ENCODE results near the gene HOXC10. TPM values are rescaled to one million over a fixed set of nuclear protein-coding genes. Genes with fewer than 3 reads are reported as not detected.

HOXC10 gene
- total RNA-seq, 4 donors from 2014 or later = 1.0 TPM; not detected in 3

DNA sequence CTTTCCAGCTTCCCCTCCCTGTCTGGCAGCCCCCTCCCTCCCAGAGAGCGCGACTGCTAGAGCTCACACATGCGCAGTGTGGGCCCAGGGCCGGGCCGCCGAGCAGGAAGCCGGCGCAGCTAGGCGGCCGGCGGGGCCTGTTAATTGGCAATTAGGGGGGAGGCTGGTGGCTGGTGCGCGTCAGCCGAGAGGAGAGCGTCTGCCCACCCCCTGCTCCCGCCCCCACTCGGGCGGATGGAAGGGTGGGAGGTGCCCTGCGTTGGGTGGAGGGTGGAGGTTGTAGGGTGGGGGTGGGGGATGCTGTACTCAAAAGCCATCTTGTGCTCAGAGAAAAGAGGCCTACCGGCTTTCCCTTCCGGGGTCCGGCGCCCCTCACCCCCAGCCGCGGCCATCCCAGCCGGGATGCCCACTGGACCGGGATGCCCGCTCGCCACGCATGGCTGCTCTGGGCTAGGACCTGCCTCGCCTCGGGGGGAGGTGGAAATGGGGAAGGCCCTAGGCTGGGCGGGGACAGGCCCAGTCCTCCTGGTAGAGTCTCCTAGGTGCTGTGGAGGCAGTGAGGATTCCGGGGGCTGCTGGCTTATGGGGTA, 33.0 kb downstream of the HOXC10 start:
- H3K27me3 ChIP-seq = peaks cover 0 to 15% of the 10 kb centered on the region in 2 donors
- H3K4me1 ChIP-seq = peaks cover 0 to 18% (median 5%) of the 10 kb centered on the region in 4 donors
- H3K27ac ChIP-seq = peak overlapping the region; percentile 76 to 94 (median 82)
- H3K36me3 ChIP-seq = no peaks in the 10 kb centered on the region
- no peaks in the 10 kb centered on the region for H3K9me3 ChIP-seq
- TF ChIP-seq, protein P1, sequence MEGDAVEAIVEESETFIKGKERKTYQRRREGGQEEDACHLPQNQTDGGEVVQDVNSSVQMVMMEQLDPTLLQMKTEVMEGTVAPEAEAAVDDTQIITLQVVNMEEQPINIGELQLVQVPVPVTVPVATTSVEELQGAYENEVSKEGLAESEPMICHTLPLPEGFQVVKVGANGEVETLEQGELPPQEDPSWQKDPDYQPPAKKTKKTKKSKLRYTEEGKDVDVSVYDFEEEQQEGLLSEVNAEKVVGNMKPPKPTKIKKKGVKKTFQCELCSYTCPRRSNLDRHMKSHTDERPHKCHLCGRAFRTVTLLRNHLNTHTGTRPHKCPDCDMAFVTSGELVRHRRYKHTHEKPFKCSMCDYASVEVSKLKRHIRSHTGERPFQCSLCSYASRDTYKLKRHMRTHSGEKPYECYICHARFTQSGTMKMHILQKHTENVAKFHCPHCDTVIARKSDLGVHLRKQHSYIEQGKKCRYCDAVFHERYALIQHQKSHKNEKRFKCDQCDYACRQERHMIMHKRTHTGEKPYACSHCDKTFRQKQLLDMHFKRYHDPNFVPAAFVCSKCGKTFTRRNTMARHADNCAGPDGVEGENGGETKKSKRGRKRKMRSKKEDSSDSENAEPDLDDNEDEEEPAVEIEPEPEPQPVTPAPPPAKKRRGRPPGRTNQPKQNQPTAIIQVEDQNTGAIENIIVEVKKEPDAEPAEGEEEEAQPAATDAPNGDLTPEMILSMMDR (IDR thresholded peaks at IDR 0.05) = no peak
- TF ChIP-seq POLR2A (IDR thresholded peaks at IDR 0.05) = peak in 1 of 2 donors; percentile 12
- peak overlapping the region; percentile 34 to 56 (median 47) for H3K4me3 ChIP-seq
- peak; percentile 75 to 90 (median 80) for DNase-seq

DNA sequence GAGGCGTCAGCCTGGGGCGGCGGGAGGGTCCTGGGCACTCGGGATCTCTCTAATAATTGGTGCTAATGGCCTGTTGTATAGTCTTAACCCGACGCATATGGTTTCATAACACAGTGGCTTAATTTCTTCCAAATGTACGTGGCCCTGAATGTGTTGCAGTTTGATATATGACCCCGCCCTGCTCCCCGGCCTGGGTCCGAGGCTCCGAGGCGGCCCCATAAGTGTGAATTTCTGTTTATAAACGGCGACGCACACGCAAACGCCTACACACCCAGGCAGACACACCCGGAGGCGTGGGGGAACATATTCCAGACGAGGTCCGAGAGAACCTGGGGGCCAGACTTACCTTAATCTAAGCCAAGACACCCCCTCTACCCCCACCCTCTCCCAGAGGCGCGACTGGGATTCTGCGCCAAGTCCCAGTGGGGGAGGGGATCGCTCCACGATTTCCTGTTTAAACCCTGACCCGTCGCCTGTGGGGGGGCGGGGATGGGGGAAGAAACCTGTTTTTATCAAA, 33.6 kb downstream of the HOXC10 start:
- TF ChIP-seq, protein P1 (IDR thresholded peaks at IDR 0.05) = no peak
- no peak for TF ChIP-seq POLR2A (IDR thresholded peaks at IDR 0.05)
- H3K36me3 ChIP-seq = no peaks in the 10 kb centered on the region
- H3K4me1 ChIP-seq = peaks cover 0 to 18% (median 5%) of the 10 kb centered on the region in 4 donors
- peaks cover 0 to 15% of the 10 kb centered on the region in 2 donors for H3K27me3 ChIP-seq
- H3K27ac ChIP-seq = peak overlapping the region; percentile 76 to 94 (median 82)
- peak overlapping the region; percentile 34 to 56 (median 47) for H3K4me3 ChIP-seq
- H3K9me3 ChIP-seq = no peaks in the 10 kb centered on the region
- DNase-seq = peak in 1 of 3 donors; percentile 51

DNA sequence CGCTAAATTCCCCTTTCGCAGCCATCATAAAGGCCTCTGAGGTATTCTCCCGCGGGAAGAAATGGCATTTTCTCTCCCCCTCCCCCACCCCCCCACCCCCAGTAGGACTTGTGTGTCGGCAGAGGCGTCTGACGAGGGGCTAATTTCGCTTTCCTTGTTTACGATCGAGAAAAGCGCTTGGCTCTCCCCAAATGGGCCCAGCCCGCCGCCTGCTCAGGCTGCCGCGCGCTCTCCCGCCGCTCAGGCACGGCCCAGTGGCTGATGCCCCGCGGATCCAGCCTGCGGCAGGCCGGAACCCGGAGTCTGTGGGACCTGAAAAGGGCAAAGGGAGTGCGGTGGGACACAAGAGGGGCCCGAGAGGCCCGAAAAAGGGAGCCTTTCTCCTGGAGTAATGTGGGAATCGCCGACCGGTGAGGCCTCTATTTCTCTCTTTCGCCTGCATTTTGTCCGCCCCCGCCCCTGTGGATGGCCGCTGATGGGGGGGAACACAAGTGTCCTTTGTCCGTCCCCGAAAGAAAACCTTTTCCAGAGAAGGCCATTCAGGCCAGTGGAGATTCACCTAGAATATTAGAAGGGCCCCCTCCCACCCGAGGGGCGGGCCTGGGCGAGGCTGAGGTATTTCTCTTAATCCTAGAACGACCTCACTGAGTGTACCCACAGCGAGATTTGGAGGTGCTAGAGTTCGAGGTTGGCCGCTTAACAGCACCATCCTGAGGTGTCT, 34.3 kb downstream of the HOXC10 start:
- no peak for TF ChIP-seq POLR2A (IDR thresholded peaks at IDR 0.05)
- TF ChIP-seq, protein P1 (IDR thresholded peaks at IDR 0.05) = no peak
- Histone ChIP-seq H3K4me1 (peaks cover 0 to 18% (median 5%) of the 10 kb centered on the region in 4 donors), H3K9me3 (no peaks in the 10 kb centered on the region), H3K27me3 (peaks cover 0 to 14% of the 10 kb centered on the region in 2 donors), H3K4me3 (peak overlapping the region; percentile 7 to 56 (median 33)), H3K36me3 (no peaks in the 10 kb centered on the region), H3K27ac (peak overlapping the region; percentile 76 to 94 (median 82))
- DNase-seq = peak in 1 of 3 donors; percentile 46

- H3K27ac ChIP-seq = peak overlapping the region; percentile 76 to 94 (median 82)
- no peaks in the 10 kb centered on the region for H3K9me3 ChIP-seq
Measured at GRCh38 chr12:54019924-54020590, 35.1 kb downstream of the HOXC10 start.

More at GRCh38 chr12:54019924-54020590, 35.1 kb downstream of the HOXC10 start:
- Histone ChIP-seq H3K4me1 (peaks cover 0 to 18% (median 5%) of the 10 kb centered on the region in 4 donors), H3K36me3 (no peaks in the 10 kb centered on the region), H3K4me3 (peak overlapping the region in 2 of 4 donors; percentile 45 to 56), H3K27me3 (peaks cover 0 to 8% of the 10 kb centered on the region in 2 donors)
- DNase-seq = no peak
- TF ChIP-seq, protein P1 (IDR thresholded peaks at IDR 0.05) = no peak
- TF ChIP-seq POLR2A (IDR thresholded peaks at IDR 0.05) = no peak
